Activated CD4-positive, alpha-beta memory T cell treated with anti-CD3 and anti-CD28 coated beads for 36 hours (primary cell): ENCODE data around the gene ZBTB7A. TPM values are rescaled to one million over a fixed set of nuclear protein-coding genes. Genes with fewer than 3 reads are reported as not detected.

Experiments used
- CTCF ChIA-PET: fragments of 350-600 bp; sonication (Branson Sonifier 250); formaldehyde crosslinking; loops from one replicate; lab custom pipeline; 2021; ENCODE audit warnings: antibody characterized with exemption, inconsistent platforms; lab: Charles Lee
- POLR2A ChIA-PET: fragments of 350-600 bp; sonication (Branson Sonifier 250); formaldehyde crosslinking; loops from one replicate; lab custom pipeline; 2021; ENCODE audit warnings: antibody characterized with exemption; lab: Charles Lee
- DNase-seq: peaks from one replicate; pipeline ENCODE4 v3.0.0-alpha.2; 2020
- H3K27ac Mint-ChIP-seq: one replicate; pipeline ENCODE4 v1.8.0; 2021; ENCODE audit warnings: mixed read lengths
- H3K27me3 Mint-ChIP-seq: one replicate; pipeline ENCODE4 v1.8.0; 2021; ENCODE audit warnings: mixed read lengths
- H3K36me3 Mint-ChIP-seq: one replicate; pipeline ENCODE4 v1.8.0; 2021; ENCODE audit warnings: mixed read lengths
- H3K4me1 Mint-ChIP-seq: one replicate; pipeline ENCODE4 v1.8.0; 2021; ENCODE audit warnings: low read depth, mixed read lengths
- H3K4me3 Mint-ChIP-seq: one replicate; pipeline ENCODE4 v1.8.0; 2021; ENCODE audit warnings: mild to moderate bottlenecking, mixed read lengths
- H3K9me3 Mint-ChIP-seq: one replicate; pipeline ENCODE4 v1.8.0; 2021; ENCODE audit warnings: mixed read lengths
- intact Hi-C: fragments of 100-400 bp; cut with micrococcal nuclease; formaldehyde crosslinking; loops from one replicate; pipeline ENCODE4 v1.15.1; 2023
- total RNA-seq, 2 experiments: library from RNA; stranded (reverse); gene quantifications; one replicate each; pipeline ENCODE4 v1.2.3, GENCODE V29; 2021

The ZBTB7A gene
- total RNA-seq, 2 experiments from 2014 or later = 31.0 to 32.5 TPM

GRCh38 chr19:4027146-4027545, 39.6 kb downstream of the ZBTB7A start:
- Mint-ChIP-seq H3K27me3 (no peaks in the 10 kb centered on the region), H3K36me3 (peaks cover 3% of the 10 kb centered on the region), H3K4me3 (no peak overlapping the region), H3K4me1 (no peaks in the 10 kb centered on the region), H3K27ac (no peak overlapping the region), H3K9me3 (peaks cover under 1% of the 10 kb centered on the region)
- intact Hi-C loops = no loop called here
- ChIA-PET CTCF (no interaction called here), POLR2A (no interaction called here)
- DNase-seq = no peak

GRCh38 chr19:4025317-4025716, 41.4 kb downstream of the ZBTB7A start:
- ChIA-PET CTCF (no interaction called here), POLR2A (no interaction called here)
- intact Hi-C loops = no loop called here
- Mint-ChIP-seq H3K36me3 (peaks cover 8% of the 10 kb centered on the region), H3K9me3 (peaks cover 3% of the 10 kb centered on the region), H3K27me3 (no peaks in the 10 kb centered on the region), H3K4me1 (no peaks in the 10 kb centered on the region), H3K27ac (no peak overlapping the region), H3K4me3 (no peak overlapping the region)
- no peak for DNase-seq

DNA sequence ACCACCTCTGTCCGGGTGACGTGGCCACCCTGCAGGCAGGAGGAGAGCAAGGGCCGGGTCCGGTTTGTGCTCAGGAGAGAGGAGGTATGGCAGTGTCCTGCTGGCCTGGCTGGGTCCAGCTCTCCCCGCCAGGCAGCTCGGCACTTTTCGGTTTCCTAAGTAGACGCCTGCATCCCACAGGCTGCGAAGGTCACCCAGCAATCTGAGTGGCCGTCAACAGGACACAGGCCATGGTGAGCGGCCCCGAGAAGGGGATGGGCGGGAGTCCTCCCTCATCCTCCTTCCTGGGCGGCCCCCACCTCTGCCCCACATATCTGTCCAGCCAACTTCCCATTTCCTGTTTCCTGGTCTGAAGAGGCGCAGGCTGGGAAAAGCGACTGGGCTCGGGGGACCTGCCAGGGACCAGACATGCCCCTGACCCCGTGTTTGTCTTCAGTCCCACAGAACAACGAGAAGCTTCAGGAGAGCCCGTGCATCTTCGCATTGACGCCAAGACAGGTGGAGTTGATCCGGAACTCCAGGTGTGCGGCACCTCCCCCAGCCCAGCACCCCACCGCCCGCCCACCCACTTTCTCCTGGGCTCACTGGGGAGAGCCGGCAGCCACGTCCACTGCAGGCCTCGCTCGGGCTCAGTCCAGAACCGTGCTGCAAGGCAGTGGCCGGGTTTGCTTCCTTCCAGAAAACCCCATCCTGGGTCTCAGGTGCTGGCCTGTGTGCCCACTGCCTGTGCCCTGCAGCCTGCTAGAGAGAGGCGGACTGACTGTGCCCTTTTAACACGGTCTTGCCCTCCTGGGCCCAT, 42.9 kb downstream of the ZBTB7A start:
- Mint-ChIP-seq H3K36me3 (peaks cover 8% of the 10 kb centered on the region), H3K27ac (no peak overlapping the region), H3K27me3 (no peaks in the 10 kb centered on the region), H3K4me1 (no peaks in the 10 kb centered on the region), H3K9me3 (peaks cover 3% of the 10 kb centered on the region), H3K4me3 (no peak overlapping the region)
- ChIA-PET CTCF (no interaction called here), POLR2A (no interaction called here)
- intact Hi-C loops = no loop called here
- DNase-seq = no peak

DNA sequence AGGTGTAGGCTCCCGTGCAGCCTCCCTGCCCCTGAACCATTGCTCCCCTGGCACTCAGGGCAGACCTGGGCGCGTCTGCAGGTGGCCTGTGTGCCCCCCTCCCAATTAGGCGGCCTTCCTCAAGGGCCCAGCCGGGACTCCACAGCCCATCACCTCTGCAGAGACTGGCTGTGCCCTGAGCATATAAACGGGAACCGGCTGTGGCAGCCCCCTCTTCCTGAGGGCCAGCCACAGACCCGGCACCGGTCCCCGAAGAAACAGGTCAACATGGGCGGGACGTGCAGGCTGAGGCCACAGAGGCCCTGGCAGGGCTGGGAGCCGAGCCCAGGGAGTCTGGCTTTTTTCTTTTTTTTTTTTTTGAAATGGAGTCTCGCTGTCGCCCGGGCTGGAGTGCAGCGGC, 47.1 kb downstream of the ZBTB7A start:
- DNase-seq = no peak
- H3K4me3 Mint-ChIP-seq = no peak overlapping the region
- CTCF ChIA-PET = no interaction called here
- H3K27ac Mint-ChIP-seq = no peak overlapping the region
- peaks cover 3% of the 10 kb centered on the region for H3K9me3 Mint-ChIP-seq
- no peaks in the 10 kb centered on the region for H3K27me3 Mint-ChIP-seq
- intact Hi-C loops = no loop called here
- H3K4me1 Mint-ChIP-seq = peaks cover 5% of the 10 kb centered on the region
- POLR2A ChIA-PET = no interaction called here
- peaks cover 7% of the 10 kb centered on the region for H3K36me3 Mint-ChIP-seq

GRCh38 chr19:4018775-4019504, 47.8 kb downstream of the ZBTB7A start:
- Mint-ChIP-seq H3K27me3 (no peaks in the 10 kb centered on the region), H3K36me3 (peaks cover 7% of the 10 kb centered on the region), H3K27ac (no peak overlapping the region), H3K4me3 (no peak overlapping the region), H3K4me1 (peaks cover 9% of the 10 kb centered on the region), H3K9me3 (peaks cover 3% of the 10 kb centered on the region)
- POLR2A ChIA-PET = no interaction called here
- DNase-seq = no peak
- intact Hi-C loops = no loop called here
- CTCF ChIA-PET = no interaction called here

- ChIA-PET CTCF (no interaction called here), POLR2A (no interaction called here)
- DNase-seq = no peak
- peaks cover 7% of the 10 kb centered on the region for H3K36me3 Mint-ChIP-seq
- no peak overlapping the region for H3K27ac Mint-ChIP-seq
- H3K9me3 Mint-ChIP-seq = peaks cover 3% of the 10 kb centered on the region
- no peaks in the 10 kb centered on the region for H3K27me3 Mint-ChIP-seq
- peaks cover 10% of the 10 kb centered on the region for H3K4me1 Mint-ChIP-seq
- intact Hi-C loops = no loop called here
- H3K4me3 Mint-ChIP-seq = no peak overlapping the region
Measured at GRCh38 chr19:4018140-4018613, 48.5 kb downstream of the ZBTB7A start.

- Mint-ChIP-seq H3K27me3 (no peaks in the 10 kb centered on the region), H3K4me1 (peaks cover 12% of the 10 kb centered on the region), H3K4me3 (no peak overlapping the region), H3K36me3 (peaks cover 11% of the 10 kb centered on the region), H3K27ac (no peak overlapping the region), H3K9me3 (peaks cover 2% of the 10 kb centered on the region)
- ChIA-PET POLR2A (no interaction called here), CTCF (no interaction called here)
- intact Hi-C loops = no loop called here
- no peak for DNase-seq
Measured at GRCh38 chr19:4016903-4017638, 49.6 kb downstream of the ZBTB7A start.

DNA sequence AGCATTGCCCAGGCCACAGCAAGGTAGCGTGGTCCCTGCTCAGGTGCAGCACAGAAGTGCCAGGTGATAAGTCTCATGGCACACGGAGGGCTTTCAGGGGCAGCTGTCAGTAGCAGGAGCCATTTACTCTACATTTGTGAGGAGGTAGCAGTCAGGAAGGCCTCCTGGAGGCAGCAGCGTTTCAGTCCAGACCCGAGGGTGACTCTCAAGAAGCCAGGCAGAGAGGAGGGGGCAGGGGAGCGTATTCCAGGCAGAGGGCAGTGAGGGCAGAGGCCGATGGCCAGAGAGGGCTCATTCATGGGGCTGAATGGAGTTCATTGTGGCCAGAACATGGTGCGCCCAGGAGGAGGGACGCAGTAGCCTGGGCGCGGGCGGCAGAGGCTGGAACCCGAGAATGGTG, 50.2 kb downstream of the ZBTB7A start:
- no peak overlapping the region for H3K4me3 Mint-ChIP-seq
- CTCF ChIA-PET = no interaction called here
- H3K36me3 Mint-ChIP-seq = peaks cover 9% of the 10 kb centered on the region
- DNase-seq = no peak
- H3K27me3 Mint-ChIP-seq = no peaks in the 10 kb centered on the region
- no peaks in the 10 kb centered on the region for H3K9me3 Mint-ChIP-seq
- POLR2A ChIA-PET = no interaction called here
- intact Hi-C loops = no loop called here
- no peak overlapping the region for H3K27ac Mint-ChIP-seq
- H3K4me1 Mint-ChIP-seq = peaks cover 12% of the 10 kb centered on the region

DNA sequence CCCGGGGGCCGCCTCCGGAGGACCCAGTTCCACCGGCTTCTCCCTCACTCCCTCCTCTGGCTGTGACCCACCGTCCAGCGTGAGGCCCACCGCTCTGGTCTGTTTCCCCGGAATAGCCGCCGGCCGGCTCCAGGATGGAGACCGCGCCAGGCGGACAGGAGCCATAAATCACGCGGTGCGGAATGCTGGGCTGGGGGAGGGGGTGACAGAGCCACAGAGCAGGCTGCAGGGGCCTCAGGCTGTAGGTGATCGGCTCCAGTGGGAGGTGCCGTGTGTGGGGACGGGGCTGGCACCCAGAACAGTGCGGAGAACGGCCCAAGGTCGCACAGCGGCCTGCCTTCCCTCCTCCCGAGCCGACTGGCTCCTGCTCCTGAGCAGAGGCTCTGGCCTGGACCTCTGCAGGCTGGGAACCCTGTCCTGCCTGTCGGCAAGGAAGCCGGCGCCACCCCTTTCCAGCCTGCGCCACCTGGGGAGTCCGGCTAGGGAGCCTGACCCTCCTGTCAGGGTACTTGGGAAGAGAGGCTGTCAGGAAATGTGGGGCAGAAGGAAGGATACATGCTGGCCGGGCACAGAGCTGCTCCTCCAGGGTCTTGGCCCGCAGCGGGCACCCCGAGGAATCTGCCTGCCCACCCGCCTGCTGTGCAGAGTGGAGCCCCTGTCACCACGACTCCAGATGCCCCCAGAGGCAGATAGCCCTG, 50.8 kb downstream of the ZBTB7A start:
- Mint-ChIP-seq H3K4me1 (peaks cover 17% of the 10 kb centered on the region), H3K9me3 (no peaks in the 10 kb centered on the region), H3K36me3 (peaks cover 6% of the 10 kb centered on the region), H3K4me3 (no peak overlapping the region), H3K27ac (no peak overlapping the region), H3K27me3 (no peaks in the 10 kb centered on the region)
- DNase-seq = no peak
- intact Hi-C loops = no loop called here
- POLR2A ChIA-PET = no interaction called here
- CTCF ChIA-PET = no interaction called here

DNA sequence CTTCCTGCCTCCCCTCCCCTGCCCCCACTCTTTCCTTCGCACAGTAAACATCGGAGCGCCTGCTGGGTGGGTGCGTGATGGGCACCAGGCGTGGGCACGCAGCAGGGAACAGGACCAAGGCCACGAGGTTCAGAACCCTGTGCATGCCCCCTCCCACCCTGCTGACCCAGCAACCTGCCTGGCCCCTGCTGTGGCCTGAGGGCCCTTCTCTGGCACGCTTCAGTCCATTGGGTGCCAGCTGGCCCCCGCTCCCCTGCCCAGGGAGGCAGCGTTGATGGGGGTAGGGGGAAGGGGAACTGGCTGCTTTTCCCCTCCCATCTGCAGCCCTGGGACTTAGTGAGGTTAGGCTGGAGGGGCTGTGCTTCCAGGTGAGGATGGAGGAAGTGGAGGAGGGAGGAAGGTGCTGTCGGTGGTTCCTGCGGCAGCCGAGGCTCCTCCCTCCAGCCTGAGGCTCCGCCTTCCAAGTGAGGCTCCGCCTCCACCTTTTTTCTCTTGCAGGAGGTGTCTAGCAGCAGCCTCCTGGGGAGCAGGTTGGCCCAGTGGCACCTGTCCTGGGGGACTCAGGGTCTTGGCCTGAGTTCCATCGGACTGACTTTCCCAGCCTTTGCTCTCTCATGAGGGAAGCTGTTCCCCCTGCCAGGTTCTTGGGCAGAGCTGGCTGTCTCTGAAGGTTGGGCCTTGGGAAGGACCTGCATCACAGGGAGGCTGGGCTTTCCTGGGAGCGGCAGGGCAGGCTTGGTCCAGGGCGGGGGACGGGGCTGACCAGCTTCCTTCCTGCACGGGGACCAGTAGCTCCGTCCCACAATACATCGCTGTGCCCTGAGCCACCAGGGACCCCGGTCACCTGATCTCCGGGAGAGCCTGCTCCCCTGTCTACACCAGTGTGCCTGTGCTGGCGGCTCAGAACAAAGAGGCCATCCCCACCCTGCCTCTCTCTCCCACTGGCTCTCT, 51.9 kb downstream of the ZBTB7A start:
- Mint-ChIP-seq H3K4me1 (peaks cover 23% of the 10 kb centered on the region), H3K9me3 (no peaks in the 10 kb centered on the region), H3K27ac (no peak overlapping the region), H3K36me3 (peaks cover 6% of the 10 kb centered on the region), H3K4me3 (no peak overlapping the region), H3K27me3 (no peaks in the 10 kb centered on the region)
- DNase-seq = peak; percentile 61
- POLR2A ChIA-PET = no interaction called here
- CTCF ChIA-PET = no interaction called here
- intact Hi-C loops = no loop called here

DNA sequence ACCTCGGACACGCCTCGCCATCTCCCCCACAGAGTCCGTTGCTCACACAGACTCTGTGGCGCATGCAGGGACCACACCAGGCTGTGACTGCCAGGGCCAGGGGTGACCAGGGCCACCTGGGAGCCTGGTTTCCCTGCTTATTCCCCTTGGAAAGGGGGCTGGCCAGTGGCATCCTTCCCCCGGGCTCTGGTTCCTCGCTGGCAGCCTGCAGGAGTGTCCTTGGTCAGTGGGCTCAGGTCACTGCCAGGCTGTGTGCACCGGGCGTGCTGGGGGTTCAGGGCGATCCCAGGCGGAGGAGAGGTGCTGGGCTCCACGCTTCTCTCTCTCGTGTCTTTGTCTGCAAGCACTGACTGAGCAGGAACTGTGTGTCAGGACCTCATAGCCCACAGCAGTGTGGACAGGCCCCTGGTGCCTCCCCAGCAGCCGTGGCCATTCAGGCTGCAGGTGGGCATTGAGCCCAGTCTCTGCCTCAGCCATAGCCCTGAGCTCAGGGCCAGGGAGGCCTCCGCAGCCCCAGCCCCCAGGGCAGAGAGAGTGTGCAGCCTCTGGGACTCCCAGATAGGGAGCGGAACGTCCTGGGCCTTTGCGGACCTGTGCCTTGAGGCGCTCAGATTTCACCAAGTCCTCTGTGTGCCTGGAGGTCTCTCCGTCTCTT, 52.7 kb downstream of the ZBTB7A start:
- peaks cover 30% of the 10 kb centered on the region for H3K4me1 Mint-ChIP-seq

More for the DNA sequence above, 52.7 kb downstream of the ZBTB7A start:
- Mint-ChIP-seq H3K27ac (no peak overlapping the region), H3K36me3 (peaks cover 6% of the 10 kb centered on the region), H3K27me3 (no peaks in the 10 kb centered on the region), H3K9me3 (no peaks in the 10 kb centered on the region), H3K4me3 (no peak overlapping the region)
- ChIA-PET POLR2A (no interaction called here), CTCF (no interaction called here)
- intact Hi-C loops = no loop called here
- no peak for DNase-seq
